COLO668 (cell line): Measurements from ENCODE around the gene PTTG2.

Experiments
- DNase-seq: peaks from one replicate; lab custom pipeline; 2025; ENCODE audit not compliant: unreplicated experiment; lab: John Stamatoyannopoulos, UW

PTTG2 gene

DNA sequence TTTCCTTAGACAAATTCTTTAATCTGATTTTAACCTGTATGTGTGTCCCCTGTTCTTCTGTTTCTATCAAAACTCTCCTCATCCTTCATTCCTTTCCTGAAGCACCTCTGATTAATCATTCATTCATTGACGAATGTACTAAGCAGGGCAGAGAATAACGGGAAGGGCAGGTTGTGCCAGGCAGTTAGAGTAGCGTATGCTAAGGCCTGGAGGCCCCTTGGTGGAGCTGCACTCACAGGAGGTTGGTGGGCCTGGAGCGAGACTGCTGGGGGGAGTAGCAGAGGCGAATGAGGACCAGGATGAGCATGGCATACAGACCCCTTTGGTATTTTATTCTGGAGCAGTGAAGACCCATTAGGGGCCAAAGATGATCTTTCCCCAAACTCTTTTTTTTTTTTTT lies 22.5 kb downstream of the PTTG2 start:
- DNase-seq = no peak

DNA sequence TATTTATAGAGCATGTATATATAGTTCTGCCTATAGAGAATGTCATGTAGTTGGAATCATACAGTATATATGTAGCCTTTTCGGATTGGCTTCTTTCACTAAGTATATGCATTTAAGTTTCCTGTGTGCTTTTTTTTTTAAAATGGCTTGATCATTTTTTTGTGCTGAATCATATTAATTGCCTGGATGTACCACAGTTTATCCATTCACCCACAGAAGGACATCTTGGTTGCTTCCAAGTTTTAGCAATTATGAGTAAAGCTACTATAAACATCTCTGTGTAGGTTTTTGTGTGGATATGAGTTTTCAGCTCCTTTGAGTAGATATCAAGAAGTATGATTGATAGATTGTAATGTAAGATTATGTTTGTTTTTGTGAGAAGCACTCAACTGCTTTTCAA lies 23.8 kb downstream of the PTTG2 start:
- DNase-seq = no peak

DNA sequence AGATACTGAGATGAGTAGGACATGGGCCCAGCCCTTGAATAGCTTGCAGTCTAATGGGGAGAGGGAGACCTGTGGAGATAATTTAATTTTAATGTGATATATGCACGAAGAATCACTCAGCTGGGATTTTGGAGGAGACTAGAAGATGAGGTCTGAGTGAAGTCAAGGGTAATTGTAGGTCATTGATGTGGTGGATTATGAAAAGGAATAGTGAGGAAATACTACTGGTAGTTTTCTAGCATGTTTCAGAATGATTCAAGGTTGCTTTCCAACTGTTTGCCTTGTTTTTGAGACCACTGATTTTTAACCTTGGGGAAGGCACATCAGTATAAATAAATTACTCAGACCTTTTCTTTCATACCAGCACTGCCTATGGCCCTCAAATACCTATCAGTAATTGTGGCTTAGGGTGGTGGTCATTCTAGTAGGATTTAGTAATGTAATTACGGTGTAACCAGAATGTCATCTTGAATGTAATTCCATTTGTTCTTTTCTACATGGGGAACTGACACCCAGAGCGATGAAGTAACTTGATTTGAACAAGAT lies 25.6 kb downstream of the PTTG2 start:
- DNase-seq = no peak

DNA sequence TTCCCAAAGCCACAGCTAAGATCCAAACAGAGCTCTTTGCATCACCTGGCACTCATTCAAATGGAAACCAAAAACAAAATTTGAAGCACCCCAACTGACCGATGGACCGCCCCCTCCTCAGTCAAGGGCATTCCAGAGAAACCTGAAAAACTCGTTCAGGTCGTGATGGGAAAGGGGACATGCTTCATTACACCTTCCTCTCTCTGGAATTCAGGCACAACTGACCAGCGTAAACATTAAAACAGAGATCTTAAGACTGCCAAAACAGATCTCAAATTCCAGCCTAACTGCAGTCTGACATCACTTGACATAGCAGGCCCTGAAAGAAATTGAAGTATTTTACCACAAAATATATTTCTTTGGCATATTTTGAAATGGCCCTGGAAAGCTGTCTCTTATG lies 28.5 kb downstream of the PTTG2 start:
- DNase-seq = no peak

DNA sequence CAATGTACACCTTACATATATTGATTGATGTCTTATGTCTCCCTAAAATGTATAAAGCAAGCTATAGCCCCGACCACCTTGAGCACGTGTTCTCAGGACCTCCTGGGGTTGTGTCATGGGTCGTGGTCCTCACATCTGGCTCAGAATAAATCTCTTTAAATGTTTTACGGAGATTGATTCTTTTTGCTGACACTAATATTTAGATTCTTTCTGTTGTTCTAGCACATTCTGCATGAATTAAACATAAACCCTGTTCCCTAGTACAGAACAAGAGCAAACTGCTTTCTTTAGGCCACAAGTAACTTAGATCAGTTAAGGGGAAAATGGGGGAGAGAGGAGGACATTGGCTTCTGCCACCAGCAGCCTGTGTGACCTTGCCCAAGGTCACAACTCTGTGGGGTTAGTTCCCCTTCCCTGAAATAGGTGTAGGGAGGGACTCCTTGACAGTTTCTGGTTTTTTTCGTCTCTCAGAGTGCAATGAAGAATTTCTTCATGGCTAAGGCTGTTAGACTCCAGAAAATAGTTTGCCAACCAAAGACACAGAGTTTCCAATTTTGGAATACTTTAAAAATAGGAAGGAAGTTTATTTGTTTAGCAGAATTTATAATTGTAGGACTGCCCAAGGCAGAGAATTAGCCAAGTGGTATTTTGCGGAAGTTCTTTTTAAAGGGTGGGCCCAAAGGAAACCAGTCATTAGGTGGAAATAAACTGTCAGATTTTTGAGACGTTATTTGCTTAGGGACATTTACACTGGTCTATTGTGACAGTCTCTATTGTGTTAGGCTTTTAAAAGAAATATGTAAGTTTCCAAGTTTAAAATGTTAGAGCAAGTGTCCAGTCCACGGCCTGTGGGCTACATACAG lies 29.4 kb downstream of the PTTG2 start:
- DNase-seq = no peak

DNA sequence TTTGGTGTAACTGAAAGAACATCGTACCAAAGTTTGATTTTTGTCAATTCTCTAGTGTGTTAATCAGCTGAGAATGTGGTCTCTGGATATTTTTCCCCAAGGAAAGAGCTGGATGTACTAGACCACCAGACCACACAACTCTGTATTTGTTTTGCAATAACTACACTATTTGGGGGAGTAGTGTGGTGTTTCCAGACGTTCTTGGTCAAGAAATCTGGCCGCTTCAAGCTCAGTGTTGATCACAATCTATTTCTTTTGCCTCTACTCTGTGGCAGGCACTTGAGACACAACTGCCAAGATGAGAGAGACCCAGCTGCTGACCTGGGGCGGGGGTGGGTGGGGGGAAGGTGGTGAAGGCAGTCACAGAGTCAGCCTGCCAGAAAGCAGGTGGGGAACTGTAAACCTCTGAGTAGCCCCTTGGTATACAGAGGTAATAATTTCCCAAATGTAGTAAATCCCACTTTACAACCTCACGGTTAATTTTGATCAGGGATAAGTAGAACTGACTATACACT lies 30.6 kb downstream of the PTTG2 start:
- no peak for DNase-seq

DNA sequence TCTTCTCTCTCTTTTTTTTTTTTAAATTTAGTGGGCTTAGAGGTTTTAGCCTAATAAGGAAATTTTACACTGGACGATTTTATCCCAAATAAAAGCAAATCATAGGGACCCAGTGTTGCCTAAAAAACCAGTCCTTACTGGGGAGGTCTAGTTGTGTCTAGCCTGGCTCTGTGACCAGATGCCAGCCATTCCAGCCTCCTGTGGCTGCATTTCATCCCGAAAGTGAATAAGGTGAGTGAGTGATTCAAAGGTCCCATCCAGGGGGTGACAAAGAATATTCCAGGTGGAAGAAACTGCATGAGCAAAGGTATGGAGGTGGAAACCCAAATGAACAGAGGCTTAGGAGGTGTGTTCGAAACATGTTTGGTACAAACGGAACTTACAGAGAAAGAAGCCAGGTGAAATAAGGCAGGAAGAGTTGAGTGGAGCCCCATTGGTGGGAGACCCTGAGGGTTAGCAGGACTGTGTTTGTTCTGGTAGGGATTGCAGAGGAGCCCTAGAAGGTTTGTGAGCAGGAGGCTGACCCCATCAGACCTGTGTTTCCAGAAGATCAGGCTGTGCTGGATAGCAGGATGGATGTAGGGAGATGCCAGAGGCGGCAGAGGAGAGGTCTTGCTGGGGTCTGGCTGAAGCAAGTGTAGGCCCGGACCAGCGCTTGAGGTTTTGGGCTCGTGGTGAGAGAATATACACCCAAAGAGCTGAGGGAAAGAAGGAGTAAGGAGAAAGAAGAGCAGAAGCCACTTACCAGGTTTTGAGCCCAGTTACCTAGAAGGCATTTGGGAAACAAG lies 31.6 kb downstream of the PTTG2 start:
- DNase-seq = no peak

DNA sequence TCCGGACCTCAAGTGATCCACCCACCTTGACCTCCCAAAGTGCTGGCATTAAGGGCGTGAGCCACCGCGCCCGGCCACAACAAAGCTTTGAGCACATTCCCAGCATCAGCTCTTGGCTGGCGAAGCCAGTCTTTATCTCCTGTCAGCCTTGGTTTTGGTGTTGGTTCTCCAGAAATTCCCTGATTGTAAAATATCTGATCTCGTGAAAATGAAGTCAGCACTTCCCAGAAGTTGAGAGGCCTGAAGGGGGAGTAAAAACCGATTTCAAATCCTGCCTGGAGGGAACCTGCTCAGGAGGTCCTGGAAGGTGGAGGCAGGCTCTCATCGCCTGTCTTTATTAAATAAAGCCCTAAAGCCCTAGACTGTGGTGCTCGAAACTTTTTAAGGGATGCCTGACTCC lies 33.6 kb downstream of the PTTG2 start:
- DNase-seq = no peak

DNA sequence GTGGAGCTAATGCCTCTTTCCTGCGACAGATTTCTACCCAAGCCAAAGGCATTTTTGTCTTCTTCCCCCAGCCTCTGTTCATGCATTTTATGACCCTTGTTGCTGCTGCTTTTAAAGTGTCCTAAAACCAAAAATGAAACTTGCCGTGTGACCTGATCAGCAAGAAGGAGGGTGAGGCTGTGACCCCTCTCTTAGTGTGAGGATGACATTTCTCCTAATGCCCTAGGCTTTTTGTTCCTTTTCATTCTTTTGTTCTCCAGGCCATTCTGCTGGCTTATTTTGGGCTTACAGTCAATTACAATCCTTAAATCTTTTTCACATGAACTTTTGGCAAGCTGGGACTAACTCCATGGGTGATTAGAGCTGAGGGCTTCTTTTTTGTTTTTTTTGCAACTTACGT lies 34.4 kb downstream of the PTTG2 start:
- DNase-seq = no peak

DNA sequence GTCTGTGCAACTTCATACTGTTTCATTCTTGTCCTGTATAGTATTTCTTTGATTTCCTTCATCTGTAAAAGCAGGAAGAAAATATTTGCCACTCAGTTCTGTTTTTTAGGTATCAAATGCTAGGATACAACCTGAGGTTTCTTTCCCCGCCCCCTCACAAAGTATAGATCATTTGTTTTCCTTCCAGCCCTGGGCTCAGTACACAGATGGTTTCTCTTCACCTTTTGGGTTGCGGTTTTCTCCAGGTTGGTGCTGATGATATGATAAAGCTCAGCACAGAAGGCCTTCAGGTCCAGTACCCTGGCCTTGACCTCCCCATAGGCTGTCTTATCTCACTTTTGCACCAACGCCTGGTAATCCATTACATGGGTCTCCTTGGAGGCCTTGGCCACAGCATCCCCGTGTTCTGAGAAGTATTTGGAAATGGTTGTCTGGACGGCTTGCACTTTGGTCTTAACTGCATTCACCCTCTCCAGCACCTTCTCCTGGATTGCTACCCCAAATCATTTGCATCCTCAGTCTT lies 35.2 kb downstream of the PTTG2 start:
- DNase-seq = no peak

DNA sequence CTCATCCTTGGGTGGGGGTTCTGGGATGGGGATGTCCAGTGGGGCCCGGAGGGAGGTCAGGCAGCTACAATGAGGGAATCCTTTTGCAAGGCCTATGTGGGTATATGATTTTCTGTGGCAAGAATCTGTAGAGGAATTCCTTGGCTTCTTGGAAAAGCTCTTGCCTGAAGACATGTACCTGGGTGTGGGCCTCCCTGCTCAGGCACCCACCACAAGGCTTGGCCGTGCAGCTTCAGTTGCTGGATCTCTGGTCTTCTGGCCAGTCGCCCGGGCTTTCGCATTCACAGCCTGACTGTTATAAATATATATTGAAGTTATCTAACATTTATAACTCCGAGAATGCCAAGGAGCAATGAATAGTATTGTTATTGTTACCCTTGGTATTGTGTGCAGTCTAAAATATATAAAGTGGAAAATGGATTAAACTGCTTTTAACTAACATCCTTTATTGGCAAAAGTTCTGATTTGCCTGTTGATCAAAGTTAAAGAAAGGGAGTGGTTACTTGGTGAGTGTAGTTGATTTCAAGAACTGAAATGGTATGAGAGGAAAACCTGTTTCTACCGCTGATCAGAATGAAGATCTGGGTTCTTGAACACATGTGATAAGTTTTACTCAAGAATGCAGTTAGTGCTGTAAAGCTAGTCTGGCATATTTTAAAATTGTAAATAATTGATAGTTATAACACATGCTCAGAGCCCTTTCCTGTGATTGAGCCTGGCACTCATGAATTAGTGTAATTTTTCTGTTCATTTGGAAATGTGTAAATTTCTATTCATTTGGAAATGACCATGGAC lies 36.0 kb downstream of the PTTG2 start:
- no peak for DNase-seq

DNA sequence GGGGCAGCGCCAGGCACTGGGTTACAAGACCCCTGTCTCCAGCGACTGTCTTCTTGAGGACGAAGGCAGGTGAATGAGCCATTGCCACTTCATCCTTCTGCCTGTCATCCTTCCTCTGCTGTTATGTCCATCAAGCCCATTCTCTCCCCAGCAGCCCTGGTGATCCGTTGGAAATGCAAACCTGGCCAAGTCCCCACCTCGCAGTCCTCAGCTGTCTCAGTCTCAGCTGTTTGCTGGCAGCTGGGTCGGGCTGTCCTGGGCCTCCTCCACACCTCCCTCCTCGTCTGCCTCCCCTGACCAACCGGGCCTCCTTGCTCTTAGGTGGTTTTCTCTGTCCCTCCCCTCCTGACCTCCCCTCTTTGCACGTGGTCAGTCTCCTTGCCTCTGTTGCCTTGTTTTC lies 38.0 kb downstream of the PTTG2 start:
- DNase-seq = no peak

DNA sequence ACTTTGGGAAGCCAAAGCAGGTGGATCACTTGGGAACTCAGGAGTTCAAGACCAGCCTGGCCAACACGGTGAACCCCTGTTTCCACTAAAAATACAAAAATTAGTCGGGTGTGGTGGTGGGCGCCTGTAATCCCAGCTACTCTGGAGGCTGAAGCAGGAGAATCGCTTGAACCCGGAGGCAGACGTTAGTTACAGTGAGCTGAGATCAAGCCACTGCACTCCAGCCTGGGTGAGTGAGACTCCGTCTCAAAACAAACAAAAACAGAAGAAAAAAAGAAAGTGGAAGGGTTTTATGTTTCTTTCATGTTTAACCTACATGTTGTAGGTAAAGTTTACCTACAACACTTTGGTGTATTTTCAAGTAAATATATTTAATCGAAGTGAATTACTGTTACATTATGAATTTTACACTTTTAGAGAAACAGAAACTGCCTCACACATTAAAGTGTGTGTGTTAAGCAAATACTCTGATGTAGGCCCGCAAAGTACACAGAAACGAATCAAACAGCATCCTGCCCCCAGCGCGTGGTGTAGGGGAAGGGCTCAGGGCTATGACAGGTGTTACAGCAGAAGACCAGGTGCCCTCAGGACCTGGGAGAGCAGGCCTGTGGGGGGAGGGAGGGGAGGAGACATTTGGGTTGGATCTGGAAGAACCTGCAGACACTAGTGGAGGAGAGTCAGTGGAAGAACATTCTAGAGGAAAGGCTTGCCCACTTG lies 39.0 kb downstream of the PTTG2 start:
- peak; percentile 91 for DNase-seq

DNA sequence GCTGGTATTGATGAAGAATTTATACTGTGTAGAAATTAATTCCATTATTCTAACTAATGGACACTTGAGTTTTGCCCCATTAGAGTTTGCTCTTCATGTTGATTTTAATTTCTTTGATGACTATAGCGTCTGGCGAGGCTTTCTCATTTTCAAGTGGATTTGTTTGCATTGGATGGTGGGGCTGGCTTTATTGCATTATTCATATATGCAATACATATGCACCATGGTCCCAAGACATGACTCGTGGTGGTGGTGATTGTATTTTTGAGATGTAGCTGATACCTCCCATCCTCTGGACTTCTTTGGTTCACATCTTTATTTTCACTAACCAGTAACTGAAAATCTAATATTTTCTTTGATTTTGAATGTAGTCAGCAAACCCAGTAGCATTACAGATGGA lies 39.8 kb downstream of the PTTG2 start:
- DNase-seq = no peak

DNA sequence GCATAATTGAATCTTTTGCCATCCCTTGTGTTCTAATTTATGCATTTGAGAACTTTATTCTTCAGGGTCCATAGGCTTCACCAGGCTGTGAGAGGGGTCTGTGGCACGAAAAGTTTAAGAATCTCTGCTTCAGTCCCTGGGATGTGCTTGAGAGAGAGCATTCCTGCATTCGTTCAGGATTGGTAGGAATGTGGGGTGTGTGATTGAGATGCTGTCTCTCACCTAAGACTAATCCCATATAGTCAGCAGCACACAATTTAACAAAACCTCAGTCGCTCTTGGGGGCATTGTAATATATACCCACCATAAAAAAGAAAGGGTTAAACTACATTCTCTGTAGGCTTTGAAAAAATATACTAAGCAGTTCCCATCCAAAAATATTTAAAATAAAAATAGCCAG lies 41.7 kb downstream of the PTTG2 start:
- no peak for DNase-seq

DNA sequence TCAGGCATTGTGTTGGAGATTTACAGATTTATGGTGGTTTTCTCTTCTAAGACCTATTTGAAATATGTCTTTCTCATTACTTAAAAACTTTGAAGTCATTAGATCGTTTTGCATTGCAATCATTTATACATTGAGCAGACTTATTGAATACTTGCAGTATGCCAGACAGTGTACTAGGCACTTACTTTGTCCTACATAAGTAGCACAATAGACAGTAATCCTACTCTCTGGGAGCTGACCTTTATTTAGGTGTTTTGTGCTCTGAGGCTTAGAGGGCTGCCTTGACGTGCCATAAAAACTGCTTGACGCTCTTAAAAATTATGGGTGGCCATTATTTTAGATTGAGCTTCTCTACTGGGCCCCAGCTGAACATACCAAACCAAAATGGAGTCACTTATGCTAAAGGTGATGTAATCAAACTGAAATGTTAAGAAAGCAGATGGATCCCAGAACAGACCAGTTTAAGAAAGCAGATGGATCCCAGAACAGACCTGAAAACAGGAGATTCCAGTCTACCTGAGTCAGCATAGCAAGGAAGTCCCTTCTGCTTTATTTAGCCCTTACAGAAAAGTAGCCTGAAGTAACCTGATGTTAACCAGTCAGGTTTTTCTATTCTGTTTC lies 42.4 kb downstream of the PTTG2 start:
- DNase-seq = no peak

DNA sequence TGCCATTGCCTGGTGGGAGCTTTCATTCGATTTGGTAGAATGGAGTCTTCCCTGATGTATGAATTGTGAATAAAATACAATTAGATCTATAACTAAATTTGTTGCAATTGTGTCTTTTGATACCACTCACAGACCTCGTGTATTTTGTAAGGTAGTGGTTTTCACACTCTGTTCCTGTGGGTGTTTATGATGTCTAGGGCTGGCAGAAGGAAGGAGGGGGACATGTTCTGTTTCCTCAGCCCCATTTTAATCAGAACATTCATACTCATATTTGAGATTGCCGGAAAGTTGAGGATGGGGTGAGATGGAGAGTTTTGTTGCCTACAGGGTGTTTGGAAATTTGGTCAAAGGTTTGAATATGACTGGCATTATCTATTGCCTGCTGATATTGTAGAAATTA lies 42.9 kb downstream of the PTTG2 start:
- no peak for DNase-seq

DNA sequence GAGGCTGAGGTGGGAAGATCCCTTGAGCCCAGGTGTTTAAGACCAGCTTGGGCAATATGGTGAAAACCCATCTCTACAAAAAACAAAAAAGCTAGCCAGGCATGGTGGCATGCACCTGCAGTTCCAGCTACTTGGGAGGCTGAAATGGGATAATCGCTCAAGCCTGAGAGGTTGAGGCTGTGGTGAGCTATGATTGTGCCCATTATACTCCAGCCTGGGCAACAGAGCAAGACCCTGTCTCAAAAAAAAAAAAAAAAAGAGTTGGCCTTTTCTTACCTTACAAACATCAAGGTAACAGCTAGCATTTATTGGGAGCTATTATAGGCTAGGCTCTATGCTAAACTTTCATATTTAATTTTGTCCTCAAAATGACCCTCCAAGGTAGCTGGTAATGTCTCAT lies 43.4 kb downstream of the PTTG2 start:
- DNase-seq = no peak

DNA sequence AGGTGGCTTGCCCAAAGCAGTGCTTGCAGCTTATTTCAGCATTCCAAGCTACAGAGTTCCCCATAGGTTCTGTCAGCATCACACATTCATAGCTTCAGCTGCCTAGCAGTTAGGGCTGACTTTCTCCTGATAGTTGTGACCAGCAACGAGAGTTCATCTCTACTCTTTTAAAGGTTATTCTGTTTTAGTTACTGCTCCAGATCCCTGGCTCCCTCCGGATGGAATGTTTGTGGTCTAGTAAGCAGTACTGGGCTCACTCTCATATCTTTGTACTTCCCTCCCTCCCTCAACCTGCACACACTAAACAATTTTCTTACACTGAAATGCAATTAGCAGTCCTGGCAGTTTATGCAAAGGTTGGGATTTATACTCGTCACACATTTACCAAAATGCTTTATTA lies 43.9 kb downstream of the PTTG2 start:
- no peak for DNase-seq

DNA sequence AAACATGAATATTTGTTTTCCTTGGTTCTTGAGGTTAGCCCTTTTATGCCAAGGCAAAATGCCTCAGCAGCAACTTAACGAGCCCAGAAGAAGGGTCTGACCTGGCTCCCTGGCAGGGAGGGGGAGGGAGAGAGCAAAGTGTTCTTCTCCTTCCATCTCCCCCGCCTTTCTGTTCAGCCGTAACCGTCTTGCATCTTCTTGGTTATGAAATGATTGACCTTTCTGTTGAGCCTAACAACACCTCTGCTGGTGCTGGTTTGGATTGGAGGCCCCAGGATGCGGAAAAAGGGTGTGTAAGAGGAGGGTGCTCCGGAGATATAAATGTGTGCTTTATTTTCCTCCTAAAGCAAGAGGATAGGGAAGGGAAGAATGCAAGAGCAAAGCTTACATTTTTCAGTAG lies 44.7 kb downstream of the PTTG2 start:
- DNase-seq = no peak
